Measurements from ENCODE around the gene EPS15.

Gene EPS15

DNA sequence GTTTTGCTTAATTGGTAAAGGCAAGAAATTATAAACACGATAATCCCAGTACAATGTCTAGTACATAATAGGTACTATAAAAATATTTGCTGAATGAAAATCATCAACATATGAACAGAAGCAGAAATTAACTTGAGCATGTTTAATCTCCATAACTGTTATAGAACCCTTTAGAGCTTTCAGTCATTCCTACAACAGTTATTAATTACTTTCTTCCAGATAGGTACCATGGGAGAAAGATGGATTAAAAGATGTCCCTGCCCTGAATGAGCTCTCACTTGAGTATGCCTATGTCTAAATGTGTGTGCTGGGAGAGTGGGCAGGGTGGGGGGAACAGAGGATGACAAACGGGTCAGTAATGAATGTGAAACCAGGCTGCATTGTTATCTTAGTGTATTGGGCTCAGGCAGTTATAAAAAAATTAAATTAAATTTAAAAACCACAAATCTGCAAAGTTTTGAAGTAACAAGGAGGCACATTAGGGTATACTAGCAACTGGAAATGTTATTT lies 2.4 kb downstream of the EPS15 start:
- no peak for DNase-seq (ENCODE audit: low read depth, low spot score)
- TF ChIP-seq CTCF (IDR thresholded peaks at IDR 0.05; ENCODE audit: low read depth, low read length): no peak
- in situ Hi-C loops (cut with HindIII; ENCODE audit: low sequenced_read_pairs): no loop called here
- H3K4me3 ChIP-seq (ENCODE audit: low read depth, low read length): no peak overlapping the region

GRCh38 chr1:51515982-51516648 lies 3.0 kb downstream of the EPS15 start:
- DNase-seq (ENCODE audit: low read depth, low spot score): no peak
- H3K4me3 ChIP-seq (ENCODE audit: low read depth, low read length): no peak overlapping the region
- no peak for TF ChIP-seq CTCF (IDR thresholded peaks at IDR 0.05; ENCODE audit: low read depth, low read length)
- in situ Hi-C loops (cut with HindIII; ENCODE audit: low sequenced_read_pairs): no loop called here

DNA sequence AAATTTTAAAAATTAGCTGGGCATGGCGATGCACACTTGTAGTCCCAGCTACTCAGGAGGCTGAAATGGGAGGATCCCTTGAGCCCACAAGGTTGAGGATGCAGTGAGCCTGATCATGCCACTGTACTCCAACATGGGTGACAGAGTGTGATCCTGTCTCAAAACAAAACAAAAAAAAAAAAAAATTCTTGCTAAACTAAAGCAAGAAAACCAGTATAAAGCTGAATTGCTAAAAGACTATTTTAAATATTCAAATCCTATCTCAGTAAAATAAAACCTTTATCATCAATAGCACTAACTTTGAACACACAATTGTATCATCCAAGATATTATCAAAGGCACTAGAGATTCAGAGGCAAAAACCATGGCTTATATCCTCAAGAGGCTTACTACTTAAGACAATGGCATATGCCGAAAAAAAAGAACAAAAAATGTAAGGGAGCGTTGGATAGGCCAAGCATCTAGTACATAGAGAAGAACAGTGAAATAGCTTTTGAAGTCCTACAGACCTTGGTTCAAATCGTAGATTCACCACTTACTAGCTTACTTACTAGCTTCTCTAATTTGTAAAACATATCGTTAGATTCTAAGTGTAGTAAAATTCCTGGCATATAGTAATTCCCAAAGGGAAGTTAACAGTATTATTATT lies 3.6 kb downstream of the EPS15 start:
- no peak overlapping the region for H3K4me3 ChIP-seq (ENCODE audit: low read depth, low read length)
- DNase-seq (ENCODE audit: low read depth, low spot score): no peak
- in situ Hi-C loops (cut with HindIII; ENCODE audit: low sequenced_read_pairs): no loop called here

GRCh38 chr1:51514733-51515132 lies 4.3 kb downstream of the EPS15 start:
- H3K4me3 ChIP-seq (ENCODE audit: low read depth, low read length): no peak overlapping the region
- in situ Hi-C loops (cut with HindIII; ENCODE audit: low sequenced_read_pairs): no loop called here
- no peak for DNase-seq (ENCODE audit: low read depth, low spot score)
- TF ChIP-seq CTCF (IDR thresholded peaks at IDR 0.05; ENCODE audit: low read depth, low read length): no peak

More for the DNA sequence above, 3.6 kb downstream of the EPS15 start:
- TF ChIP-seq CTCF (IDR thresholded peaks at IDR 0.05; ENCODE audit: low read depth, low read length): no peak

DNA sequence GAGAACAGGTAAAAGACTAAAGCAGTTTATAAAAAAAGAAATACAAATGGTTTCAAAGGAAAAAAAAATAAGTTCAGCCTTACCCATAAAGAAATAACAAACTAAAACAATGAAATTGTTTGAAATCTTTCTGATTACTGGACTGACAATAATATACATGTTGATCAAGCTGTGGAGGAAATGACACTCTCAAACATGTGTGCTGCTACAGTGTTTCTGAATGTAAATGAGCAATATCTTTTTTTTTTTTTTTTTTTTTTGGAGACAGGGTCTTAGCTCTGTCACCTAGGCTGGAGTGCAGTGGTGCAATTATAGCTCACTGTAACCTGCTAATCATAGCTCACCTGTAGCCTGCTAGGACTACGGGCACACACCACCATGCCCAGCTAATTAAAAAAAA lies 6.5 kb downstream of the EPS15 start:
- in situ Hi-C loops (cut with HindIII; ENCODE audit: low sequenced_read_pairs): no loop called here
- no peak for DNase-seq (ENCODE audit: low read depth, low spot score)
- TF ChIP-seq CTCF (IDR thresholded peaks at IDR 0.05; ENCODE audit: low read depth, low read length): no peak
- H3K4me3 ChIP-seq (ENCODE audit: low read depth, low read length): no peak overlapping the region

DNA sequence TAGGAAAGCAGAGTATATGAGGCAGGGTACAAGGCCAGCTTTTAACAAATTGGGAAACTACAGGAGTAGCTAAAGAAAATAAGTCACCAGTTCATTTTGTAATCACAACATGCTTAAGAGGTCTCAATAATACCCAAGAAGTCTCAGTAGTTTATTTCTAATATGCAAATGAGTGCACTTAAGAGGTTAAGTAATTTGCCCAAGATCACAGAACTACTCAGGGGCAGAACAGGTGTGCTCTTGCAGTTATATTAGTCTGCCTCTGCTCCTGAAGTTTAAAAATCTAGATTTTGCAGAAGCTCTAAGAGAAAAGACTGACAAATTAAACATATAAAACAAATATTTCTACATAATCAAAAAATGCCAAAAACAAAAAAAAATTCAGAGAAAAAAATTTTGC lies 6.9 kb downstream of the EPS15 start:
- H3K4me3 ChIP-seq (ENCODE audit: low read depth, low read length): no peak overlapping the region
- TF ChIP-seq CTCF (IDR thresholded peaks at IDR 0.05; ENCODE audit: low read depth, low read length): no peak
- no peak for DNase-seq (ENCODE audit: low read depth, low spot score)
- in situ Hi-C loops (cut with HindIII; ENCODE audit: low sequenced_read_pairs): no loop called here

All from astrocyte of the spinal cord (primary cell).